ENCODE measurements around the gene URB2. TPM values are rescaled to one million over a fixed set of nuclear protein-coding genes. Genes with fewer than 3 reads are reported as not detected.

The URB2 gene
- total RNA-seq, 1 experiment from 2014 or later: 24.6 TPM

DNA sequence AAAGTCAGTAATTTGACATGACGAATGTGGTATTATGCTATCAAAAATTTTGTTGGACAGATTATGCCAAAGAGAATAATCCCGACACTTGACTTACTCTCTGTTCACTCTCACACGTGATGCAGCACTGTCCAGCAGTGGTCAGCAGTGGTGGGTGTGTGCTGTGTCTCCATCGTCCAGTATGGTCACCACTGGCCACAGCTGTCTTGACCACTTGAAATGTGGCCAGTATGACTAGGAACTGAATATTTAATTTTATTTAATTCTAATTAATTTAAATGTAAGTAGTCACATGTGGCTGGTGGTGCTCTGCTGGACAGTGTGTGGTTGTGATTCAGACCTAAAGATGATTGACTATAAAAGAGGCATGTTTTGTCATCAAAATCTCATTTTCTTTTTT is 24.0 kb downstream of the URB2 start:
- Mint-ChIP-seq H3K4me1 (no peaks in the 10 kb centered on the region), H3K27ac (no peak overlapping the region), H3K4me3 (no peak overlapping the region), H3K9me3 (no peaks in the 10 kb centered on the region), H3K36me3 (peaks cover 74% of the 10 kb centered on the region), H3K27me3 (ENCODE audit: low read depth) (no peaks in the 10 kb centered on the region)
- TF ChIP-seq, protein P1, sequence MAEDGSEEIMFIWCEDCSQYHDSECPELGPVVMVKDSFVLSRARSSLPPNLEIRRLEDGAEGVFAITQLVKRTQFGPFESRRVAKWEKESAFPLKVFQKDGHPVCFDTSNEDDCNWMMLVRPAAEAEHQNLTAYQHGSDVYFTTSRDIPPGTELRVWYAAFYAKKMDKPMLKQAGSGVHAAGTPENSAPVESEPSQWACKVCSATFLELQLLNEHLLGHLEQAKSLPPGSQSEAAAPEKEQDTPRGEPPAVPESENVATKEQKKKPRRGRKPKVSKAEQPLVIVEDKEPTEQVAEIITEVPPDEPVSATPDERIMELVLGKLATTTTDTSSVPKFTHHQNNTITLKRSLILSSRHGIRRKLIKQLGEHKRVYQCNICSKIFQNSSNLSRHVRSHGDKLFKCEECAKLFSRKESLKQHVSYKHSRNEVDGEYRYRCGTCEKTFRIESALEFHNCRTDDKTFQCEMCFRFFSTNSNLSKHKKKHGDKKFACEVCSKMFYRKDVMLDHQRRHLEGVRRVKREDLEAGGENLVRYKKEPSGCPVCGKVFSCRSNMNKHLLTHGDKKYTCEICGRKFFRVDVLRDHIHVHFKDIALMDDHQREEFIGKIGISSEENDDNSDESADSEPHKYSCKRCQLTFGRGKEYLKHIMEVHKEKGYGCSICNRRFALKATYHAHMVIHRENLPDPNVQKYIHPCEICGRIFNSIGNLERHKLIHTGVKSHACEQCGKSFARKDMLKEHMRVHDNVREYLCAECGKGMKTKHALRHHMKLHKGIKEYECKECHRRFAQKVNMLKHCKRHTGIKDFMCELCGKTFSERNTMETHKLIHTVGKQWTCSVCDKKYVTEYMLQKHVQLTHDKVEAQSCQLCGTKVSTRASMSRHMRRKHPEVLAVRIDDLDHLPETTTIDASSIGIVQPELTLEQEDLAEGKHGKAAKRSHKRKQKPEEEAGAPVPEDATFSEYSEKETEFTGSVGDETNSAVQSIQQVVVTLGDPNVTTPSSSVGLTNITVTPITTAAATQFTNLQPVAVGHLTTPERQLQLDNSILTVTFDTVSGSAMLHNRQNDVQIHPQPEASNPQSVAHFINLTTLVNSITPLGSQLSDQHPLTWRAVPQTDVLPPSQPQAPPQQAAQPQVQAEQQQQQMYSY (CRISPR knock-in tag; IDR thresholded peaks at IDR 0.05): no peak
- TF ChIP-seq OVOL2 (CRISPR knock-in tag; IDR thresholded peaks at IDR 0.05; ENCODE audit: borderline replicate concordance): no peak
- TF ChIP-seq, protein P2, sequence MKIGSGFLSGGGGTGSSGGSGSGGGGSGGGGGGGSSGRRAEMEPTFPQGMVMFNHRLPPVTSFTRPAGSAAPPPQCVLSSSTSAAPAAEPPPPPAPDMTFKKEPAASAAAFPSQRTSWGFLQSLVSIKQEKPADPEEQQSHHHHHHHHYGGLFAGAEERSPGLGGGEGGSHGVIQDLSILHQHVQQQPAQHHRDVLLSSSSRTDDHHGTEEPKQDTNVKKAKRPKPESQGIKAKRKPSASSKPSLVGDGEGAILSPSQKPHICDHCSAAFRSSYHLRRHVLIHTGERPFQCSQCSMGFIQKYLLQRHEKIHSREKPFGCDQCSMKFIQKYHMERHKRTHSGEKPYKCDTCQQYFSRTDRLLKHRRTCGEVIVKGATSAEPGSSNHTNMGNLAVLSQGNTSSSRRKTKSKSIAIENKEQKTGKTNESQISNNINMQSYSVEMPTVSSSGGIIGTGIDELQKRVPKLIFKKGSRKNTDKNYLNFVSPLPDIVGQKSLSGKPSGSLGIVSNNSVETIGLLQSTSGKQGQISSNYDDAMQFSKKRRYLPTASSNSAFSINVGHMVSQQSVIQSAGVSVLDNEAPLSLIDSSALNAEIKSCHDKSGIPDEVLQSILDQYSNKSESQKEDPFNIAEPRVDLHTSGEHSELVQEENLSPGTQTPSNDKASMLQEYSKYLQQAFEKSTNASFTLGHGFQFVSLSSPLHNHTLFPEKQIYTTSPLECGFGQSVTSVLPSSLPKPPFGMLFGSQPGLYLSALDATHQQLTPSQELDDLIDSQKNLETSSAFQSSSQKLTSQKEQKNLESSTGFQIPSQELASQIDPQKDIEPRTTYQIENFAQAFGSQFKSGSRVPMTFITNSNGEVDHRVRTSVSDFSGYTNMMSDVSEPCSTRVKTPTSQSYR (CRISPR knock-in tag; IDR thresholded peaks at IDR 0.05): no peak
- TF ChIP-seq RELA (CRISPR knock-in tag; IDR thresholded peaks at IDR 0.05; ENCODE audit: borderline replicate concordance): no peak
- no peak for TF ChIP-seq CREB1 (CRISPR knock-in tag; IDR thresholded peaks at IDR 0.05)
- no peak for TF ChIP-seq KAT7 (CRISPR knock-in tag; IDR thresholded peaks at IDR 0.05; ENCODE audit: borderline replicate concordance)
- TF ChIP-seq ETV6 (CRISPR knock-in tag; IDR thresholded peaks at IDR 0.05): no peak
- no peak for TF ChIP-seq EMX1 (CRISPR knock-in tag; IDR thresholded peaks at IDR 0.05)
- no peak for TF ChIP-seq ELF4 (CRISPR knock-in tag; IDR thresholded peaks at IDR 0.05; ENCODE audit: low read depth)
- TF ChIP-seq NR1H2 (CRISPR knock-in tag; IDR thresholded peaks at IDR 0.05): no peak
- no peak for TF ChIP-seq SMAD4 (CRISPR knock-in tag; IDR thresholded peaks at IDR 0.05)
- no peak for TF ChIP-seq TEAD1 (CRISPR knock-in tag; IDR thresholded peaks at IDR 0.05)
- no peak for TF ChIP-seq JAZF1 (CRISPR knock-in tag; IDR thresholded peaks at IDR 0.05)
- TF ChIP-seq, protein P3, sequence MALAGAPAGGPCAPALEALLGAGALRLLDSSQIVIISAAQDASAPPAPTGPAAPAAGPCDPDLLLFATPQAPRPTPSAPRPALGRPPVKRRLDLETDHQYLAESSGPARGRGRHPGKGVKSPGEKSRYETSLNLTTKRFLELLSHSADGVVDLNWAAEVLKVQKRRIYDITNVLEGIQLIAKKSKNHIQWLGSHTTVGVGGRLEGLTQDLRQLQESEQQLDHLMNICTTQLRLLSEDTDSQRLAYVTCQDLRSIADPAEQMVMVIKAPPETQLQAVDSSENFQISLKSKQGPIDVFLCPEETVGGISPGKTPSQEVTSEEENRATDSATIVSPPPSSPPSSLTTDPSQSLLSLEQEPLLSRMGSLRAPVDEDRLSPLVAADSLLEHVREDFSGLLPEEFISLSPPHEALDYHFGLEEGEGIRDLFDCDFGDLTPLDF (CRISPR knock-in tag; IDR thresholded peaks at IDR 0.05): no peak
- TF ChIP-seq TEAD4 (CRISPR knock-in tag; IDR thresholded peaks at IDR 0.05): no peak
- TF ChIP-seq, protein P4, sequence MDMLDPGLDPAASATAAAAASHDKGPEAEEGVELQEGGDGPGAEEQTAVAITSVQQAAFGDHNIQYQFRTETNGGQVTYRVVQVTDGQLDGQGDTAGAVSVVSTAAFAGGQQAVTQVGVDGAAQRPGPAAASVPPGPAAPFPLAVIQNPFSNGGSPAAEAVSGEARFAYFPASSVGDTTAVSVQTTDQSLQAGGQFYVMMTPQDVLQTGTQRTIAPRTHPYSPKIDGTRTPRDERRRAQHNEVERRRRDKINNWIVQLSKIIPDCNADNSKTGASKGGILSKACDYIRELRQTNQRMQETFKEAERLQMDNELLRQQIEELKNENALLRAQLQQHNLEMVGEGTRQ (CRISPR knock-in tag; IDR thresholded peaks at IDR 0.05): no peak
- TF ChIP-seq, protein P5, sequence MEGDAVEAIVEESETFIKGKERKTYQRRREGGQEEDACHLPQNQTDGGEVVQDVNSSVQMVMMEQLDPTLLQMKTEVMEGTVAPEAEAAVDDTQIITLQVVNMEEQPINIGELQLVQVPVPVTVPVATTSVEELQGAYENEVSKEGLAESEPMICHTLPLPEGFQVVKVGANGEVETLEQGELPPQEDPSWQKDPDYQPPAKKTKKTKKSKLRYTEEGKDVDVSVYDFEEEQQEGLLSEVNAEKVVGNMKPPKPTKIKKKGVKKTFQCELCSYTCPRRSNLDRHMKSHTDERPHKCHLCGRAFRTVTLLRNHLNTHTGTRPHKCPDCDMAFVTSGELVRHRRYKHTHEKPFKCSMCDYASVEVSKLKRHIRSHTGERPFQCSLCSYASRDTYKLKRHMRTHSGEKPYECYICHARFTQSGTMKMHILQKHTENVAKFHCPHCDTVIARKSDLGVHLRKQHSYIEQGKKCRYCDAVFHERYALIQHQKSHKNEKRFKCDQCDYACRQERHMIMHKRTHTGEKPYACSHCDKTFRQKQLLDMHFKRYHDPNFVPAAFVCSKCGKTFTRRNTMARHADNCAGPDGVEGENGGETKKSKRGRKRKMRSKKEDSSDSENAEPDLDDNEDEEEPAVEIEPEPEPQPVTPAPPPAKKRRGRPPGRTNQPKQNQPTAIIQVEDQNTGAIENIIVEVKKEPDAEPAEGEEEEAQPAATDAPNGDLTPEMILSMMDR (IDR thresholded peaks at IDR 0.05): no peak
- TF ChIP-seq ZNF219 (CRISPR knock-in tag; IDR thresholded peaks at IDR 0.05; ENCODE audit: borderline replicate concordance): no peak
- TF ChIP-seq, protein P6, sequence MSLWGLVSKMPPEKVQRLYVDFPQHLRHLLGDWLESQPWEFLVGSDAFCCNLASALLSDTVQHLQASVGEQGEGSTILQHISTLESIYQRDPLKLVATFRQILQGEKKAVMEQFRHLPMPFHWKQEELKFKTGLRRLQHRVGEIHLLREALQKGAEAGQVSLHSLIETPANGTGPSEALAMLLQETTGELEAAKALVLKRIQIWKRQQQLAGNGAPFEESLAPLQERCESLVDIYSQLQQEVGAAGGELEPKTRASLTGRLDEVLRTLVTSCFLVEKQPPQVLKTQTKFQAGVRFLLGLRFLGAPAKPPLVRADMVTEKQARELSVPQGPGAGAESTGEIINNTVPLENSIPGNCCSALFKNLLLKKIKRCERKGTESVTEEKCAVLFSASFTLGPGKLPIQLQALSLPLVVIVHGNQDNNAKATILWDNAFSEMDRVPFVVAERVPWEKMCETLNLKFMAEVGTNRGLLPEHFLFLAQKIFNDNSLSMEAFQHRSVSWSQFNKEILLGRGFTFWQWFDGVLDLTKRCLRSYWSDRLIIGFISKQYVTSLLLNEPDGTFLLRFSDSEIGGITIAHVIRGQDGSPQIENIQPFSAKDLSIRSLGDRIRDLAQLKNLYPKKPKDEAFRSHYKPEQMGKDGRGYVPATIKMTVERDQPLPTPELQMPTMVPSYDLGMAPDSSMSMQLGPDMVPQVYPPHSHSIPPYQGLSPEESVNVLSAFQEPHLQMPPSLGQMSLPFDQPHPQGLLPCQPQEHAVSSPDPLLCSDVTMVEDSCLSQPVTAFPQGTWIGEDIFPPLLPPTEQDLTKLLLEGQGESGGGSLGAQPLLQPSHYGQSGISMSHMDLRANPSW (CRISPR knock-in tag; conservative IDR thresholded peaks at IDR 0.05; ENCODE audit: low read depth): no peak
- POLR2A ChIA-PET: no interaction called here
- no peak for DNase-seq (ENCODE audit: low spot score)
- no peak for ATAC-seq
- CTCF ChIA-PET: no interaction called here

All from WTC11 (cell line).